GM19438 (cell line): ENCODE results near the gene SERPIND1.

Experiments
- ATAC-seq: cut with Tn5 transposase; IDR thresholded peaks from one replicate; pipeline ENCODE4 v1.9.1; 2021; ENCODE audit warnings: low read depth; ENCODE audit not compliant: unreplicated experiment

SERPIND1 gene

GRCh38 chr22:20771918-20772625, 1.8 kb upstream of the SERPIND1 start:
- no peak for ATAC-seq

- ATAC-seq = no peak
Observed at GRCh38 chr22:20774882-20775281, 969 bp downstream of the SERPIND1 start.

- ATAC-seq = no peak
Observed at GRCh38 chr22:20775342-20775895, 1.5 kb downstream of the SERPIND1 start.

- no peak for ATAC-seq
Observed at GRCh38 chr22:20776624-20777405, 2.9 kb downstream of the SERPIND1 start.

- no peak for ATAC-seq
Observed at GRCh38 chr22:20777420-20778177, 3.7 kb downstream of the SERPIND1 start.

GRCh38 chr22:20779014-20779817, 5.3 kb downstream of the SERPIND1 start:
- ATAC-seq = no peak

GRCh38 chr22:20779818-20780158, 5.9 kb downstream of the SERPIND1 start:
- ATAC-seq = no peak

GRCh38 chr22:20781272-20781990, 7.5 kb downstream of the SERPIND1 start:
- no peak for ATAC-seq

- no peak for ATAC-seq
Observed at GRCh38 chr22:20782083-20782482, 8.2 kb downstream of the SERPIND1 start.

GRCh38 chr22:20782596-20783299, 8.8 kb downstream of the SERPIND1 start:
- no peak for ATAC-seq

GRCh38 chr22:20783300-20783673, 9.4 kb downstream of the SERPIND1 start:
- ATAC-seq = no peak

GRCh38 chr22:20783844-20784723, 10.2 kb downstream of the SERPIND1 start:
- no peak for ATAC-seq

- no peak for ATAC-seq
Observed at GRCh38 chr22:20785415-20785814, 11.5 kb downstream of the SERPIND1 start.

- no peak for ATAC-seq
Observed at GRCh38 chr22:20786048-20786447, 12.1 kb downstream of the SERPIND1 start.

- no peak for ATAC-seq
Observed at GRCh38 chr22:20786536-20786979, 12.6 kb downstream of the SERPIND1 start.

- no peak for ATAC-seq
Observed at GRCh38 chr22:20787223-20787622, 13.3 kb downstream of the SERPIND1 start.

GRCh38 chr22:20787746-20788626, 14.1 kb downstream of the SERPIND1 start:
- ATAC-seq = no peak
